MM.1S (cell line): ENCODE data around the gene LSR.

Experiments
- DNase-seq: peaks from one replicate; pipeline ENCODE4 v3.0.0-alpha.2; 2015
- H2AFZ ChIP-seq: fragments of 300-600 bp; sonication (generic); 2 replicates; pipeline ENCODE4 v1.6.0; 2016; ENCODE audit warnings: antibody characterized with exemption, low read length
- H3F3A ChIP-seq: fragments of 300-600 bp; sonication (generic); 2 replicates; pipeline ENCODE4 v1.6.1; 2016; ENCODE audit warnings: mild to moderate bottlenecking, antibody characterized with exemption, low read length, moderate library complexity, mixed read lengths; ENCODE audit not compliant: insufficient read depth
- H3K27ac ChIP-seq: fragments of 300-600 bp; sonication (generic); 2 replicates; pipeline ENCODE4 v1.5.1; 2016; ENCODE audit warnings: mild to moderate bottlenecking, low read length
- H3K27me3 ChIP-seq: fragments of 300-600 bp; sonication (generic); replicated peaks from 2 replicates; pipeline ENCODE4 v1.6.0; 2016; ENCODE audit warnings: low read length; ENCODE audit not compliant: insufficient read depth
- H3K36me3 ChIP-seq: fragments of 300-600 bp; sonication (generic); replicated peaks from 2 replicates; pipeline ENCODE4 v1.6.1; 2016; ENCODE audit warnings: mild to moderate bottlenecking, low read length, mixed read lengths; ENCODE audit not compliant: insufficient read depth
- H3K4me1 ChIP-seq: fragments of 300-600 bp; sonication (generic); 2 replicates; pipeline ENCODE4 v1.6.1; 2016; ENCODE audit warnings: low read length, mixed read lengths
- H3K4me2 ChIP-seq: fragments of 300-600 bp; sonication (generic); 2 replicates; pipeline ENCODE4 v1.6.0; 2016; ENCODE audit warnings: low read depth, low read length
- H3K4me3 ChIP-seq: fragments of 300-600 bp; sonication (generic); 2 replicates; pipeline ENCODE4 v1.5.1; 2016; ENCODE audit warnings: low read length, mixed read lengths
- H3K79me2 ChIP-seq: fragments of 300-600 bp; sonication (generic); 2 replicates; pipeline ENCODE4 v1.6.1; 2016; ENCODE audit warnings: mixed run types, low read length, mixed read lengths
- H3K9ac ChIP-seq: fragments of 300-600 bp; sonication (generic); 2 replicates; pipeline ENCODE4 v1.6.1; 2016; ENCODE audit warnings: low read length, mixed read lengths
- H3K9me2 ChIP-seq: fragments of 300-600 bp; sonication (generic); replicated peaks from 2 replicates; pipeline ENCODE4 v1.6.1; 2016; ENCODE audit warnings: mild to moderate bottlenecking, low read length, mixed read lengths; ENCODE audit not compliant: insufficient read depth
- H3K9me3 ChIP-seq: fragments of 300-600 bp; sonication (generic); replicated peaks from 2 replicates; pipeline ENCODE4 v1.6.1; 2016; ENCODE audit warnings: mild to moderate bottlenecking, low read length, mixed read lengths; ENCODE audit not compliant: insufficient read depth
- H4K20me1 ChIP-seq: fragments of 300-600 bp; sonication (generic); 2 replicates; pipeline ENCODE4 v1.6.1; 2016; ENCODE audit warnings: mild to moderate bottlenecking, low read length, moderate library complexity, mixed read lengths; ENCODE audit not compliant: insufficient read depth
- CTCF ChIP-seq: fragments of 300-600 bp; sonication (generic); IDR thresholded peaks from 2 replicates; pipeline ENCODE4 v1.5.1; 2016; ENCODE audit warnings: antibody characterized with exemption, low read length, mixed read lengths
- EZH2 ChIP-seq: fragments of 300-600 bp; sonication (generic); optimal IDR thresholded peaks from 2 replicates; pipeline ENCODE3; 2017; ENCODE audit warnings: low read depth, mild to moderate bottlenecking, antibody characterized with exemption, low read length, mixed read lengths
- EZH2phosphoT487 ChIP-seq: fragments of 300-600 bp; sonication (generic); IDR thresholded peaks from 2 replicates; pipeline ENCODE4 v1.6.1; 2018; ENCODE audit warnings: antibody characterized with exemption, low read length

LSR gene

GRCh38 chr19:35225951-35226350 lies 22.9 kb upstream of the LSR start:
- Histone ChIP-seq H3K9ac (no peak overlapping the region), H3K4me1 (no peaks in the 10 kb centered on the region), H3K4me2 (no peak overlapping the region), H3F3A (no peaks in the 10 kb centered on the region), H3K9me2 (no peaks in the 10 kb centered on the region), H3K27me3 (no peaks in the 10 kb centered on the region), H3K36me3 (no peaks in the 10 kb centered on the region), H3K79me2 (no peaks in the 10 kb centered on the region), H3K9me3 (no peaks in the 10 kb centered on the region), H3K27ac (no peak overlapping the region), H3K4me3 (no peak overlapping the region), H4K20me1 (no peaks in the 10 kb centered on the region), H2AFZ (no peak overlapping the region)
- no peak for DNase-seq
- no peak for TF ChIP-seq EZH2phosphoT487
- no peak for TF ChIP-seq EZH2
- no peak for TF ChIP-seq CTCF

GRCh38 chr19:35226748-35227147 lies 22.1 kb upstream of the LSR start:
- no peaks in the 10 kb centered on the region for H4K20me1 ChIP-seq

GRCh38 chr19:35228177-35228930 lies 20.4 kb upstream of the LSR start, which contains the start of gene FAM187B:
Gene FAM187B (minus strand): TSS chr19:35228739. CDS start chr19:35228680, 59 bp downstream.
- Histone ChIP-seq H3K27me3 (no peaks in the 10 kb centered on the region), H2AFZ (no peak within 1 kb of the TSS), H3K9me2 (no peaks in the 10 kb centered on the region), H3F3A (no peaks in the 10 kb centered on the region), H3K27ac (no peak within 1 kb of the TSS), H3K36me3 (no peaks in the 10 kb centered on the region), H3K9ac (no peak within 1 kb of the TSS), H3K4me2 (no peak within 1 kb of the TSS), H3K9me3 (no peaks in the 10 kb centered on the region), H3K4me3 (no peak within 1 kb of the TSS), H4K20me1 (no peaks in the 10 kb centered on the region), H3K4me1 (no peaks in the 10 kb centered on the region), H3K79me2 (no peaks in the 10 kb centered on the region)
- DNase-seq = no peak
- no peak for TF ChIP-seq CTCF
- TF ChIP-seq EZH2phosphoT487 = no peak
- TF ChIP-seq EZH2 = no peak

More at GRCh38 chr19:35226748-35227147, 22.1 kb upstream of the LSR start:
- Histone ChIP-seq H3K27me3 (no peaks in the 10 kb centered on the region), H3K79me2 (no peaks in the 10 kb centered on the region), H3K36me3 (no peaks in the 10 kb centered on the region), H3K4me2 (no peak overlapping the region), H3K4me3 (no peak overlapping the region), H3K27ac (no peak overlapping the region), H2AFZ (no peak overlapping the region), H3K9ac (no peak overlapping the region), H3K4me1 (no peaks in the 10 kb centered on the region), H3K9me2 (no peaks in the 10 kb centered on the region), H3F3A (no peaks in the 10 kb centered on the region), H3K9me3 (no peaks in the 10 kb centered on the region)
- DNase-seq = no peak
- TF ChIP-seq EZH2 = no peak
- TF ChIP-seq EZH2phosphoT487 = no peak
- TF ChIP-seq CTCF = no peak
